PC-9 (cell line): ENCODE results near the gene SYT1. TPM values are rescaled to one million over a fixed set of nuclear protein-coding genes. Genes with fewer than 3 reads are reported as not detected.

Experiments
- BruUV-seq: library from RNA; stranded (reverse); fragments of 400-500 nt; replicated peaks from 2 replicates; lab custom pipeline; 2021; lab: Mats Ljungman, UMichigan
- CTCF ChIA-PET: fragments of 300-600 bp; sonication (Branson Sonifier 250); formaldehyde crosslinking; loops from one replicate; lab custom pipeline; 2022; ENCODE audit warnings: antibody characterized with exemption; lab: Charles Lee
- POLR2A ChIA-PET: fragments of 300-600 bp; sonication (Branson Sonifier 250); formaldehyde crosslinking; loops from one replicate; lab custom pipeline; 2022; ENCODE audit warnings: antibody characterized with exemption; ENCODE audit not compliant: unreplicated experiment; lab: Charles Lee
- DNase-seq, 2 experiments: peaks; one replicate each; pipeline versions ENCODE4 v3.0.0 to v3.0.0-alpha.2; 2015 to 2022; ENCODE audit warnings: mixed read lengths in 1 of 2
- H2AFZ ChIP-seq: fragments of 200-600 bp; sonication (generic); 2 replicates; pipeline ENCODE4 v1.8.1; 2017; ENCODE audit warnings: antibody characterized with exemption
- H3F3A ChIP-seq: fragments of 200-600 bp; sonication (generic); 2 replicates; pipeline ENCODE4 v1.8.1; 2017; ENCODE audit warnings: antibody characterized with exemption, mild to moderate bottlenecking, low read depth; ENCODE audit not compliant: insufficient read depth
- H3K27ac ChIP-seq: fragments of 200-600 bp; sonication (generic); 2 replicates; pipeline ENCODE4 v1.6.1; 2016; ENCODE audit warnings: mixed run types
- H3K27me3 ChIP-seq: fragments of 200-600 bp; sonication (generic); 2 replicates; pipeline ENCODE4 v1.6.1; 2016; ENCODE audit warnings: low read depth, mixed run types; ENCODE audit not compliant: insufficient read depth
- H3K36me3 ChIP-seq: fragments of 200-600 bp; sonication (generic); 2 replicates; pipeline ENCODE4 v1.6.1; 2016; ENCODE audit warnings: low read depth, mixed run types
- H3K4me1 ChIP-seq: fragments of 200-600 bp; sonication (generic); replicated peaks from 2 replicates; pipeline ENCODE4 v1.6.1; 2016; ENCODE audit warnings: mixed run types; ENCODE audit not compliant: insufficient read depth
- H3K4me2 ChIP-seq: fragments of 200-600 bp; sonication (generic); 2 replicates; pipeline ENCODE4 v1.6.1; 2017; ENCODE audit warnings: mixed run types
- H3K4me3 ChIP-seq: fragments of 200-600 bp; sonication (generic); 2 replicates; pipeline ENCODE4 v1.6.1; 2016; ENCODE audit warnings: mixed run types
- H3K79me2 ChIP-seq: fragments of 200-600 bp; sonication (generic); 2 replicates; pipeline ENCODE4 v1.6.1; 2017; ENCODE audit warnings: low read depth, mixed run types
- H3K9me2 ChIP-seq: fragments of 200-600 bp; sonication (generic); 2 replicates; pipeline ENCODE4 v1.8.1; 2017; ENCODE audit warnings: mild to moderate bottlenecking; ENCODE audit not compliant: insufficient read depth
- H3K9me3 ChIP-seq: fragments of 200-600 bp; sonication (generic); 2 replicates; pipeline ENCODE4 v1.8.1; 2016; ENCODE audit warnings: low read depth; ENCODE audit not compliant: insufficient read depth
- H4K20me1 ChIP-seq: fragments of 200-600 bp; sonication (generic); 2 replicates; pipeline ENCODE4 v1.8.1; 2017; ENCODE audit not compliant: insufficient read depth
- EZH2 ChIP-seq: fragments of 200-600 bp; sonication (generic); IDR thresholded peaks from 2 replicates; pipeline ENCODE4 v1.8.0; 2017; ENCODE audit warnings: antibody characterized with exemption, low read depth
- intact Hi-C: fragments of 100-400 bp; cut with micrococcal nuclease; formaldehyde crosslinking; loops from one replicate; pipeline ENCODE4 v1.10.0; 2022; ENCODE audit not compliant: unreplicated experiment
- total RNA-seq: library from RNA; stranded (reverse); gene quantifications from 2 replicates; pipeline ENCODE4 v1.2.3, GENCODE V29; 2021
- TF ChIP-seq, protein P1 (sequence below): fragments of 200-600 bp; sonication (generic); conservative IDR thresholded peaks from 2 replicates; pipeline ENCODE4 v1.6.1; 2017; ENCODE audit warnings: mixed run types, antibody characterized with exemption, mild to moderate bottlenecking, moderate library complexity

The SYT1 gene
- total RNA-seq, 1 experiment from 2014 or later = 1.2 TPM

DNA sequence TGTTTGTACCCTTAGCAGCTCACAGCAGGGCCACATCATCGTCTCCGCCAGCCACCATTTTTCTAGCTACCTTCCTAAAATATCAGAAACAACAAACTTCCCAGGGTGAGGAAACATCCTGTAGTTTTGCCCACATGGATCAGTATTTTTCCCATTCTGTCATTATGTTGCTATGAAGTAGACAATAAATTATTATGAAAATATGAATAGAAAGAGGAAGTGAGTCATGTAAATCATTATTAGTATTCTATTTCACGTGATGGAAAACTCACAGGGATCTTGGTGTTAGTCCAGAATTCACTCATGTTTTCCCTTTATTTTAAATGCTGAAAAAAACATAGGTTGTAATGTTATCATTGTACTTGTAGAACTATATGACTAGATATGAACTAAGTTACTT lies 319.4 kb downstream of the SYT1 start:
- BruUV-seq = no TSS peak
- Histone ChIP-seq H3K79me2 (no peaks in the 10 kb centered on the region), H3K9me3 (no peaks in the 10 kb centered on the region), H3K27me3 (no peaks in the 10 kb centered on the region), H4K20me1 (no peaks in the 10 kb centered on the region), H3K27ac (no peak overlapping the region), H3K4me1 (no peaks in the 10 kb centered on the region), H3K4me3 (no peak overlapping the region), H3F3A (no peaks in the 10 kb centered on the region), H3K9me2 (no peaks in the 10 kb centered on the region; the same call in 1 of the 2 replicates), H3K4me2 (no peak overlapping the region), H2AFZ (0 out of 2 replicates have a peak overlapping the region, but pooled peaks have one; percentile 31), H3K36me3 (no peaks in the 10 kb centered on the region)
- intact Hi-C loops = no loop called here
- POLR2A ChIA-PET = no interaction called here
- CTCF ChIA-PET = no interaction called here
- TF ChIP-seq, protein P1, sequence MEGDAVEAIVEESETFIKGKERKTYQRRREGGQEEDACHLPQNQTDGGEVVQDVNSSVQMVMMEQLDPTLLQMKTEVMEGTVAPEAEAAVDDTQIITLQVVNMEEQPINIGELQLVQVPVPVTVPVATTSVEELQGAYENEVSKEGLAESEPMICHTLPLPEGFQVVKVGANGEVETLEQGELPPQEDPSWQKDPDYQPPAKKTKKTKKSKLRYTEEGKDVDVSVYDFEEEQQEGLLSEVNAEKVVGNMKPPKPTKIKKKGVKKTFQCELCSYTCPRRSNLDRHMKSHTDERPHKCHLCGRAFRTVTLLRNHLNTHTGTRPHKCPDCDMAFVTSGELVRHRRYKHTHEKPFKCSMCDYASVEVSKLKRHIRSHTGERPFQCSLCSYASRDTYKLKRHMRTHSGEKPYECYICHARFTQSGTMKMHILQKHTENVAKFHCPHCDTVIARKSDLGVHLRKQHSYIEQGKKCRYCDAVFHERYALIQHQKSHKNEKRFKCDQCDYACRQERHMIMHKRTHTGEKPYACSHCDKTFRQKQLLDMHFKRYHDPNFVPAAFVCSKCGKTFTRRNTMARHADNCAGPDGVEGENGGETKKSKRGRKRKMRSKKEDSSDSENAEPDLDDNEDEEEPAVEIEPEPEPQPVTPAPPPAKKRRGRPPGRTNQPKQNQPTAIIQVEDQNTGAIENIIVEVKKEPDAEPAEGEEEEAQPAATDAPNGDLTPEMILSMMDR = no peak
- TF ChIP-seq EZH2 = no peak
- no peak for DNase-seq

DNA sequence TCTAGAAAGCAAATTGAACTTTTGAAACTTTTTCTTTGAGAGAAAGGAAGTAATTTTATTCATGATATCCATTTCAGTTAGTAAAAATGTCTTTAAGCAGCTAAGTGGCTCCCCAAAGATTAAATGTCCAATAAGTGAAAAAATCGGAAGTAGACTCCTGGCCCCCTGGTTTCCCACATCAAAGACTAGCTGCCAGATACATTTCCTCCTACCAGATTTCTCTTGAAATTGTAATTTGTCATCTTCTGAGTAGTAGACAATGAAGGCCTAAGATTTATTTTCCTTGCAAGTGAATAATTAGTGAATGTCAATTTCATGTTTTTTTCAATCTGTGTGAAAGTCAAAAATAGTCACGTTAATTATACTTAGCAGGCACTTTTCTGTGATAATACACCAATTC lies 321.9 kb downstream of the SYT1 start:
- ChIA-PET POLR2A (no interaction called here), CTCF (no interaction called here)
- no TSS peak for BruUV-seq
- no peak for TF ChIP-seq EZH2
- TF ChIP-seq, protein P1 = no peak
- Histone ChIP-seq H3K27ac (no peak overlapping the region), H3K9me2 (no peaks in the 10 kb centered on the region; the same call in 1 of the 2 replicates), H2AFZ (no peak overlapping the region), H3K36me3 (no peaks in the 10 kb centered on the region), H3K79me2 (no peaks in the 10 kb centered on the region), H3K4me2 (no peak overlapping the region), H3K9me3 (no peaks in the 10 kb centered on the region), H3K4me3 (no peak overlapping the region), H3F3A (no peaks in the 10 kb centered on the region), H3K4me1 (no peaks in the 10 kb centered on the region), H3K27me3 (no peaks in the 10 kb centered on the region), H4K20me1 (no peaks in the 10 kb centered on the region)
- intact Hi-C loops = no loop called here
- DNase-seq = no peak

DNA sequence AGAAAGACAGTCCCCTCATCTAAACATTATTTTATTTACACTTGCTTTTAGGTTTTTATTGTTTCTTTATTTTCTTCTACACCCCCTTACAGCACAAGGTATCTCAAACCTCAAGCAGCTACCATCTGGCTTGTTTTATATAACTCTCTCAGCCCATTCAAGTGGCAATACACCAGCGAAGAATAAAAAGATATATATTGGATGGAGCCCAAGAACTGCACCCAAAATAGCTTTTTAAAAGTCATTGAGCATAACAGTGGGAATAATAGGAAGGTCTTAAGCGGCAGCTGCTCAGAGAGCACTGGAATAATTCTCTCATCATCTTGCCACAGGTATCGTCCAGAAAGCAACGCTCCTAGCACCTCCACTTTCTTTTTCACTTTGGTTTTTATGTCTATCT lies 322.5 kb downstream of the SYT1 start:
- Histone ChIP-seq H3K4me1 (no peaks in the 10 kb centered on the region), H2AFZ (0 out of 2 replicates have a peak overlapping the region, but pooled peaks have one; percentile 24), H3K4me2 (peak overlapping the region; percentile 37), H3K36me3 (no peaks in the 10 kb centered on the region), H3K4me3 (no peak overlapping the region), H4K20me1 (no peaks in the 10 kb centered on the region), H3K9me3 (no peaks in the 10 kb centered on the region), H3K79me2 (no peaks in the 10 kb centered on the region), H3K9me2 (no peaks in the 10 kb centered on the region; the same call in 1 of the 2 replicates), H3F3A (no peaks in the 10 kb centered on the region), H3K27me3 (no peaks in the 10 kb centered on the region), H3K27ac (no peak overlapping the region)
- CTCF ChIA-PET = no interaction called here
- no TSS peak for BruUV-seq
- no peak for TF ChIP-seq EZH2
- TF ChIP-seq, protein P1 = no peak
- POLR2A ChIA-PET = no interaction called here
- no peak for DNase-seq
- intact Hi-C loops = no loop called here
